NCI-H1048 (cell line): ENCODE results near the gene WNT3.
"Not testable (repeated sequence)": the region's sequence is repeated elsewhere in the genome, so short reads cannot be mapped to it uniquely, and the experiment has no call there.

Experiments used
- DNase-seq: peaks from one replicate; lab custom pipeline; 2025; lab: John Stamatoyannopoulos, UW

The WNT3 gene

GRCh38 chr17:46765453-46765852 lies 53.0 kb downstream of the WNT3 start:
- no peak for DNase-seq

- DNase-seq = no peak
These were observed 53.6 kb downstream of the WNT3 start for GRCh38 chr17:46764709-46765401.

GRCh38 chr17:46764000-46764708 lies 54.3 kb downstream of the WNT3 start:
- DNase-seq = no peak

GRCh38 chr17:46763416-46763815 lies 55.1 kb downstream of the WNT3 start:
- no peak for DNase-seq

- DNase-seq = no peak
These were observed 59.4 kb downstream of the WNT3 start for GRCh38 chr17:46759141-46759540.

- DNase-seq = no peak
These were observed 59.9 kb downstream of the WNT3 start for GRCh38 chr17:46758614-46759013.

GRCh38 chr17:46757588-46757987 lies 60.9 kb downstream of the WNT3 start:
- DNase-seq = not testable (repeated sequence)

- no peak for DNase-seq
These were observed 61.6 kb downstream of the WNT3 start for GRCh38 chr17:46756861-46757260.

- DNase-seq = no peak
These were observed 62.3 kb downstream of the WNT3 start for GRCh38 chr17:46756081-46756735.

- no peak for DNase-seq
These were observed 64.7 kb downstream of the WNT3 start for GRCh38 chr17:46753776-46754175.

GRCh38 chr17:46751425-46751824 lies 67.1 kb downstream of the WNT3 start:
- no peak for DNase-seq

- no peak for DNase-seq
These were observed 73.1 kb downstream of the WNT3 start for GRCh38 chr17:46745376-46745775.

- DNase-seq = no peak
These were observed 74.1 kb downstream of the WNT3 start for GRCh38 chr17:46744441-46744840.

- no peak for DNase-seq
These were observed 75.8 kb downstream of the WNT3 start for GRCh38 chr17:46742565-46743270.

GRCh38 chr17:46741122-46741730 lies 77.3 kb downstream of the WNT3 start:
- no peak for DNase-seq

- no peak for DNase-seq
These were observed 78.5 kb downstream of the WNT3 start for GRCh38 chr17:46739982-46740381.

- DNase-seq = no peak
These were observed 79.9 kb downstream of the WNT3 start for GRCh38 chr17:46738544-46738943.

- no peak for DNase-seq
These were observed 81.2 kb downstream of the WNT3 start for GRCh38 chr17:46737326-46737725.

- DNase-seq = no peak
These were observed 82.4 kb downstream of the WNT3 start for GRCh38 chr17:46736100-46736499.

- DNase-seq = no peak
These were observed 84.5 kb downstream of the WNT3 start for GRCh38 chr17:46733837-46734475.

GRCh38 chr17:46732754-46733398 lies 85.6 kb downstream of the WNT3 start:
- DNase-seq = no peak
